ENCODE results near the gene TBL1X.

DNA sequence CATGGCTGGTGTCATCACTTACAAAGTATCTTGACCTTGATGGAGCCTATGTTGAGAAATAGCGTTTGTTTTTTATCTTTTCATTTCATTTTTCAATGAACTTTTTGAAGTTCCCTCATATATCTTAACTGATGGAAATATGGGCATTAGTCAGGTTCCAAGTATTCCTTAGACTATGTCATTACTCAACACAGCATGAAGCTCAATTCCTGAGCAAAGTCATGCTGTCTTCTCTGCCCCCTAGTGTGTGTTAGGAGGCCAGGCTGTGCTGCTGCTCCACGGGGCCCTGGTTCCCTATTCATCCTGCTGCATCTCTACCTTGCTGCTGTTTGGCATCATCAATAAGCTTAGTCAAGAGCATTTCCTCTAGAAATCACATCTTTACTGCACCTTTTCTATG is 259.9 kb downstream of the TBL1X start:
- TF ChIP-seq POLR2A (IDR thresholded peaks at IDR 0.05; ENCODE audit: low read length), result no peak
- TF ChIP-seq GATA1 (IDR thresholded peaks at IDR 0.05; ENCODE audit: low read depth, low read length), result no peak
